Measurements from ENCODE around the gene WDR44.
"Not testable (repeated sequence)": the region's sequence is repeated elsewhere in the genome, so short reads cannot be mapped to it uniquely, and the experiment has no call there.

WDR44 gene, protein sequence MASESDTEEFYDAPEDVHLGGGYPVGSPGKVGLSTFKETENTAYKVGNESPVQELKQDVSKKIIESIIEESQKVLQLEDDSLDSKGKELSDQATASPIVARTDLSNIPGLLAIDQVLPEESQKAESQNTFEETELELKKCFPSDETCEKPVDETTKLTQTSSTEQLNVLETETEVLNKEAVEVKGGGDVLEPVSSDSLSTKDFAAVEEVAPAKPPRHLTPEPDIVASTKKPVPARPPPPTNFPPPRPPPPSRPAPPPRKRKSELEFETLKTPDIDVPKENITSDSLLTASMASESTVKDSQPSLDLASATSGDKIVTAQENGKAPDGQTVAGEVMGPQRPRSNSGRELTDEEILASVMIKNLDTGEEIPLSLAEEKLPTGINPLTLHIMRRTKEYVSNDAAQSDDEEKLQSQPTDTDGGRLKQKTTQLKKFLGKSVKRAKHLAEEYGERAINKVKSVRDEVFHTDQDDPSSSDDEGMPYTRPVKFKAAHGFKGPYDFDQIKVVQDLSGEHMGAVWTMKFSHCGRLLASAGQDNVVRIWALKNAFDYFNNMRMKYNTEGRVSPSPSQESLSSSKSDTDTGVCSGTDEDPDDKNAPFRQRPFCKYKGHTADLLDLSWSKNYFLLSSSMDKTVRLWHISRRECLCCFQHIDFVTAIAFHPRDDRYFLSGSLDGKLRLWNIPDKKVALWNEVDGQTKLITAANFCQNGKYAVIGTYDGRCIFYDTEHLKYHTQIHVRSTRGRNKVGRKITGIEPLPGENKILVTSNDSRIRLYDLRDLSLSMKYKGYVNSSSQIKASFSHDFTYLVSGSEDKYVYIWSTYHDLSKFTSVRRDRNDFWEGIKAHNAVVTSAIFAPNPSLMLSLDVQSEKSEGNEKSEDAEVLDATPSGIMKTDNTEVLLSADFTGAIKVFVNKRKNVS

DNA sequence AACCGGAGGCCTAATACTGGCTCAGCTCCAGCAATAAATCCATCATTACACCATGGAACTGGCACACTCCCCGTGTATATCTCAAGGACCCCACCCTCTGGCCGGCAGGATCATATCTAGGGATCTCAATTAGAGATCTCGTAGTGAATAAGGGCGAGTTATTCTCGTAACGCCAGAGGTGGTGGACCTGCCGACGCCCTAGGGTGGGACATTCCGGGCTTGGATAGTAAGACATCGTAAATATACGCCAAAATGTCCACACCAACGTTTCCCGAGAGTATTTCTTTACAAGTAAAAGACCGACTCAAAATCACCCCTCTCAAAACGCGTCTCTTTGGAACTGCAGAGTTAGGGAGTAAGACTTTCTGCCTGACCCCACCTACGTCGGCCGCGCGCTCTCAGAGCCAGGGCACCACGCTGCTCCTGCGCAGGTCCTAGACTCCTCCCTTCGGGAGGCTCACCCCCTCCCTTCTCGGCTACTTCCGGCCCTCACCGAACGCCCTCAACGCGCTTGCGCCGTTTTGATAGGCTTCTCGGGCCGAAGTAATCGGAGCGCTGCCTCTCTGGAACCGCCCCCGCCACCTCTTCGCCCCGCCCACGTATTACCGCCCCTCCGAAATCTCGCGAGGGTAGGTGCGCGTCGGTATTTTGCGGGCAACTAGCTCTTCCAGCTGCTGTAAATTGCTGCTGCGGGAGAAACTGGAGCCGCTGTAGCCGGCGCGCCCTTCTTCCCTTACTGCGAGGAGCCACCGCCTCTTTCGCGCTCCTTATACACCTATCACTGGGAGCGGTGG lies at the start of gene WDR44:
Gene WDR44 (plus strand): TSS at position 643 of the 794 bp plus-strand sequence. CDS start 398 bp downstream, outside the sequence.
- DNase-seq: peak; percentile 96

GRCh38 chrX:118305827-118306226 lies 40.1 kb upstream of the WDR44 start:
- DNase-seq: not testable (repeated sequence)

- no peak for DNase-seq
These were observed 30.4 kb upstream of the WDR44 start for GRCh38 chrX:118315529-118315928.

- peak; percentile 74 for DNase-seq
These were observed 21.3 kb upstream of the WDR44 start for GRCh38 chrX:118324588-118324987.

DNA sequence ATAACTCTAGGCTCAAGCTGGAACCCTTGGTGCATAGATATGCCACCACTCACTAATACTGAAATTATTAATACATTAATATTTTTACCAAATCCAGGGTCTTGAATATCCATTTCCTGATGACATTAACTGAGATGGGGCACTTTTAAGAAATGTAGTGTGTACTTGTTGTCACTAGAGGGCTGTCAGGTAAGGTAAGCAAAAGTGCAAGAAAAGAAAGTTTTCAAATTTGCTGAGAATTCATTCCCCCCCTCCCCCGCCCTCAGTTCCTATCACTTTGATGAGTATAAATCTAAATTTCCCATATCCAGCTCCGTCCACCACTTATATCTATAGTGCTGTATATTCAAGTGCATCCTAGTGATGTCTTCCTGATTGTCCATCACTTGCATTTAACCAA lies 20.5 kb upstream of the WDR44 start:
- DNase-seq: peak; percentile 40

- peak; percentile 82 for DNase-seq
These were observed 16.7 kb upstream of the WDR44 start for GRCh38 chrX:118329175-118329574.

- DNase-seq: no peak
These were observed 8.2 kb upstream of the WDR44 start for GRCh38 chrX:118337687-118338086.

GRCh38 chrX:118338930-118339329 lies 7.0 kb upstream of the WDR44 start:
- no peak for DNase-seq

- DNase-seq: no peak
These were observed 852 bp upstream of the WDR44 start for GRCh38 chrX:118345045-118345463.

- DNase-seq: peak; percentile 44
These were observed 570 bp downstream of the WDR44 start for GRCh38 chrX:118346258-118347094.

- DNase-seq: peak; percentile 76
These were observed 1.2 kb downstream of the WDR44 start for GRCh38 chrX:118347131-118347530.

DNA sequence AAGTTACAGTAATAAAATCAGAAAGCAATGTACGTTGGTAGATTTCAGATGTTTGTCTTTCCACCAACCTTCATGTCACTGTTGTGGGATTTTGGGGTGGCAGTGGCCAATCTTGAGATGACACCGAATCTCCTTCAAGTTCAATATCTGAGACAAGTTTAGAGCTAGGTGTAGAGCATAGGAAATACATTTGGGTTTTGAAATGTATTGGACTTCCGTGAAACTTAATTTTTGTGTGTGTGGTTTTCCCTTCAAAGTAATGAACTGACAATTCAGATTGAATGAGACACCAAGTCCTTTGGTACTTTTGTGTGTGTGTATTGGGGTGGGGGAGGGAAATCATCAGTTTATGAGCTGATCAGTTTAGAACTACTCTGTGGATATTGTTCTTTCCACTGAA lies 1.8 kb downstream of the WDR44 start:
- no peak for DNase-seq

DNA sequence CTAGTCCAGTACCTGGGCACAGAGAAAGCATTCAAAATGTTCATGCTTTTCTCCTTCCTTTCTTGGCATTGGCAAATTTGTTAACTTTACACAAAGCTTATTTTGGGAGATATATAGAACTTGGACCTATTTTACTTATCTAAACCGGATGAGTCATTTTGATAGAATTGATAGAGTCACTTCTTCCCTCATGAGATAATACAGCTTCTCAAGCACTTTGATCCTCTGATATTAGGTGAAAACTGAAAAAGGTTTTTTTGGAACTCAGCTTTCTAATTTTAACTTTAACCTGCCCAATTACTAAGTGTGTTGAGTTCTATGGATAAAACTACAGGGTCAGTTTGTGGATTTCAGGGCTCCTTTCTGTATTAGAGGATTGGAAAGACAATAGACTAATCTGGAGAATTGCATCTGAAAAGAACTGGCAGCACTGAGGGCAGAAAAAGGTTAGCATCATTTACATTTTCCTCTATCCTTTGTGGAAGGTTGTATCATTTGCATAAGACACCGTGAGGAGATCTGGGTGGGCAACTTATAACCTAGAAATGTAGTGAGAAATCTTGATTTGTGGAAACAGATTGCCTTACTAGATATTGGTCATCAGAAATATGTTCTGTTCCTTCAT lies 2.4 kb downstream of the WDR44 start:
- DNase-seq: no peak

GRCh38 chrX:118349188-118349587 lies 3.3 kb downstream of the WDR44 start:
- DNase-seq: no peak

GRCh38 chrX:118350221-118350620 lies 4.3 kb downstream of the WDR44 start:
- DNase-seq: no peak

GRCh38 chrX:118350706-118351105 lies 4.8 kb downstream of the WDR44 start:
- DNase-seq: no peak

DNA sequence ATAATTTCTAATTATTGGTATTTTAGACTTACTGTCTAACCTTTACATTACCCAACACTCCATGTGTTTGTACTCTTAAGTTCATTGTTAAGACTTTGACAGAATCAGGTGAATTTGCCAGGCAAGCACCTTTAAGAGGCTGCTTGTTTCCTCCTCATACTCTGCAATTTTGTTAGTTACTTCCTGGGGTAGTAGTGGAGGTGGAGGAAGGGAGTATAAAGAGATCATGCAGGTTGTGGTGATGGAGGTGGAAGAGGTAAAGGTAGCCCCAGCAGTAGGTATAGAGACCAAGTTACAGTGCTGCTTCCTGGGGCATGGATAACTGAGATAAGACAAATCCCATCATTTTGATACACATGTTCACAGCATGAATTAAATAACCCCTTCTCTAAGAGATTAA lies 6.7 kb downstream of the WDR44 start:
- no peak for DNase-seq

DNA sequence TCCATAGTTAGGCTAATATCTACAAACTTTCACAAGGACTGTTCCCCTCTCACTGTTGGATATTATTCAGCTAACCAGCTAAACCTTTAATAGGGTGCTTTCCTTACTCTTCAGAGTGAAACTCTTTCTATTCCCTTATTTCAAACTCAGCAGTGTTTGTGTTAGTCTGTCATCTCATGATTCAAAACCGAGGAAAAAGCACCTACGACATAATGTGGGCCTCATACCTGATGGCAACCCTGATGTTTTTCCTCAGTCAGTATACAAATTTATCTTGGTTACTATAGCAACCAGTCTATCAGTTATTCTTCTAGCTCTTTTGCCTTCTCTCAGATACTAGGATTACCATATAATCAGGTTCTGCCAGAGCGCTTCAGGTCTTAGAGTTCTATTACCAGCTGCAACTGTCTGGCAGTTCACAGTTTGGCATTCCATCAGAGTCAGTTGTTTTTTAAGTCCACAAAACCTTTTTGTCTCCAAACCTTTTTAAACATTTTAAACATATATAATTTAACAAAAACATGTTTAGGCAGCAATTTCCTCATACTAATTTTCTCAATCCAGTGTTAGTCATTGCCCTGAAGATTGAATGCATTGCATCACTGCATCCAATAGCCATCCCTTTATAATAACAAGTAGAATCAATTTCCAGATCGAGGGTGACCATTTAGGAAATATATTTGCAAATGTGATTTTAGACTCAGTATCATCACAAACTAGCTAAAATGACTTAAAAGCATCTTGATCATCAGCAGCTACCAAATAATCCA lies 7.4 kb downstream of the WDR44 start:
- DNase-seq: peak; percentile 34

DNA sequence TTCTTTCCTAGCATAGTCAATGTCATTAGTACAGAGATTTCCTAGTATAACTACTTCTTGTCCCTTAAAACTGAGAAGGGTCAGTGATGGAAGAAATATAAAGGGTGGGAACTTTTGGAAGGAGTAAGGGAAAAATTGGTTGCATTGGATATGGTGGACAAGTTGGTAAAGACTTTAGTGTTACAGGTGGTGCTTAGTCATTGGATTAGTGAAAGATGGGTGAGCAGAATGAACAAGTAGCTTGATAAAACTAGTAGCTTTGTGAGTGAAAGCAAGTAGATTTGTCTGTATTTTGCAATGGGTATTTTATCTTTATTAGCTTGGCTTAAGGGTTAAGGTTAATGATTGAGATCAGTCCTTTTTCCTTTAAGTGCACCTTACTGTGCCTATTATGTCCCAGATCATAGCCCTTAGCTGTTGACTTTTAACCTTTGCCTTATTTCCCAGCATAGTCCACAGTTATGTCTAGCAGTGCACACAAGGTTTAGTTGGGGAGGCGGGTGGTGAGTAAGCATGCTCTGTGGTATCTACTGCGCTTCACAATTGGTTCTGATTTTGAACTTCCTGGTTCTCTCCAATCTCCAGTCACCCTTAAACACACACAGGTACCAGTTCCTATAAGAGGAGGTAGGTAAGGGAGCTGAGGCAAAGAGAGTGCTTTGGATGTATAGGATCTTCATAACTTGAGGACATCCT lies 9.5 kb downstream of the WDR44 start:
- DNase-seq: no peak

GRCh38 chrX:118356154-118356701 lies 10.3 kb downstream of the WDR44 start:
- DNase-seq: no peak
